Measurements from ENCODE around the gene NSUN4.

NSUN4 gene

DNA sequence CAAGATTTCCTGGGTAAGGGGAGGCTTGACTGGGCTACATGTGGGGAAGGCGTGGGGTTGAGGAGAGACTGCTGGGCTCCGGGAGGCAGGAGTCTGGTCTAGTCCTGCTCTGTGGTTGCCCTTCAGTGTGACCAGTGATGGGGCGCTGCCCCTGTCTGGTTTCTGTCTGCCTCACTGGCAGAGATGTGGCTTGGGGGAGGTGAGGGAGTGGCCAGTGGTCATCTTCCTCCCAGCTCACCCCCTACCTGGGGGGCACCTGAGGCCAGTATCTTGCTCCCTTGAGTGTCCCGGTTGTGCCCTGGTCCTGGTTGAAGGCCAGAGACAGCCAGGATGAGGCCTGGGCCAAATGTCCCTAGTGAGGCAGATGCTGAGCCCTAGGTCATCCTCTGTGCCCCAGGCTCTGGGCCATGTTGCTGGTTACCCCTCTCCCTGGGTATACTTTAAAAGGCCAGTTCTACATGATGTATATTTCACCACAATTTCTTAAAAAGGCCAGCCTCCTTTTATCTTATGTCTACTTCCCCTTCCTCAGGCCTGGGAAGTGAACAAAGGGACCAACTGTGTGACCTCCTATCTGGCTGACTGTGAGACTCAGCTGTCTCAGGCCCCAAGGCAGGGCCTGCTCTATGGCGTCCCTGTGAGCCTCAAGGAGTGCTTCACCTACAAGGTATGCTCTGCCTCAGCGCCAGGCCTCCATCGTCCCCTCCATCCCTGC lies 64.0 kb downstream of the NSUN4 start:
- Histone ChIP-seq H3K27ac (ENCODE audit: low read depth, low read length, poor library complexity, severe bottlenecking) (no peak overlapping the region), H3K9me3 (ENCODE audit: low read length) (no peaks in the 10 kb centered on the region), H4K20me1 (ENCODE audit: insufficient read depth, low read length) (no peaks in the 10 kb centered on the region), H3K9ac (ENCODE audit: low read length) (no peak overlapping the region), H3K27me3 (ENCODE audit: insufficient read depth, low read length) (no peaks in the 10 kb centered on the region), H3F3A (ENCODE audit: insufficient read depth, low read length) (no peaks in the 10 kb centered on the region), H3K4me1 (ENCODE audit: insufficient read depth, low read length, severe bottlenecking) (no peaks in the 10 kb centered on the region), H3K4me3 (ENCODE audit: low read depth, low read length, poor library complexity, severe bottlenecking) (no peak overlapping the region), H3K36me3 (ENCODE audit: insufficient read depth, low read length) (no peaks in the 10 kb centered on the region), H3K9me2 (ENCODE audit: low read depth, low read length) (no peaks in the 10 kb centered on the region), H3K4me2 (ENCODE audit: low read length) (no peak overlapping the region), H3K79me2 (ENCODE audit: insufficient read depth, low read length) (no peaks in the 10 kb centered on the region), H2AFZ (ENCODE audit: low read length) (no peak overlapping the region)
- TF ChIP-seq CTCF (IDR thresholded peaks at IDR 0.05; ENCODE audit: low read length) (no peak), EZH2 (IDR thresholded peaks at IDR 0.05; ENCODE audit: borderline replicate concordance, low read length) (no peak)

- Histone ChIP-seq H3K79me2 (ENCODE audit: insufficient read depth, low read length) (no peaks in the 10 kb centered on the region), H3K4me1 (ENCODE audit: insufficient read depth, low read length, severe bottlenecking) (no peaks in the 10 kb centered on the region), H2AFZ (ENCODE audit: low read length) (no peak overlapping the region), H4K20me1 (ENCODE audit: insufficient read depth, low read length) (no peaks in the 10 kb centered on the region), H3K9me3 (ENCODE audit: low read length) (no peaks in the 10 kb centered on the region), H3K4me2 (ENCODE audit: low read length) (no peak overlapping the region), H3K4me3 (ENCODE audit: low read depth, low read length, poor library complexity, severe bottlenecking) (no peak overlapping the region), H3K36me3 (ENCODE audit: insufficient read depth, low read length) (no peaks in the 10 kb centered on the region), H3K27me3 (ENCODE audit: insufficient read depth, low read length) (no peaks in the 10 kb centered on the region), H3K9ac (ENCODE audit: low read length) (no peak overlapping the region), H3K27ac (ENCODE audit: low read depth, low read length, poor library complexity, severe bottlenecking) (no peak overlapping the region), H3F3A (ENCODE audit: insufficient read depth, low read length) (no peaks in the 10 kb centered on the region), H3K9me2 (ENCODE audit: low read depth, low read length) (no peaks in the 10 kb centered on the region)
- TF ChIP-seq CTCF (IDR thresholded peaks at IDR 0.05; ENCODE audit: low read length), result no peak
Measured at GRCh38 chr1:46405197-46405555, 64.6 kb downstream of the NSUN4 start.

- Histone ChIP-seq H3K9me2 (ENCODE audit: low read depth, low read length) (no peaks in the 10 kb centered on the region), H3K4me2 (ENCODE audit: low read length) (no peak overlapping the region), H3K9ac (ENCODE audit: low read length) (no peak overlapping the region)
Measured at GRCh38 chr1:46405724-46406123, 65.1 kb downstream of the NSUN4 start.

More at GRCh38 chr1:46405724-46406123, 65.1 kb downstream of the NSUN4 start:
- no peaks in the 10 kb centered on the region for H3K4me1 ChIP-seq (ENCODE audit: insufficient read depth, low read length, severe bottlenecking)
- no peaks in the 10 kb centered on the region for H3F3A ChIP-seq (ENCODE audit: insufficient read depth, low read length)
- no peak overlapping the region for H2AFZ ChIP-seq (ENCODE audit: low read length)
- no peaks in the 10 kb centered on the region; the same call in 1 of the 2 replicates for H3K36me3 ChIP-seq (ENCODE audit: insufficient read depth, low read length)
- H3K4me3 ChIP-seq (ENCODE audit: low read depth, low read length, poor library complexity, severe bottlenecking), result no peak overlapping the region
- H3K9me3 ChIP-seq (ENCODE audit: low read length), result no peaks in the 10 kb centered on the region
- no peaks in the 10 kb centered on the region for H3K27me3 ChIP-seq (ENCODE audit: insufficient read depth, low read length)
- no peak for TF ChIP-seq EZH2 (IDR thresholded peaks at IDR 0.05; ENCODE audit: borderline replicate concordance, low read length)
- TF ChIP-seq CTCF (IDR thresholded peaks at IDR 0.05; ENCODE audit: low read length), result no peak
- H3K79me2 ChIP-seq (ENCODE audit: insufficient read depth, low read length), result no peaks in the 10 kb centered on the region
- H4K20me1 ChIP-seq (ENCODE audit: insufficient read depth, low read length), result no peaks in the 10 kb centered on the region
- H3K27ac ChIP-seq (ENCODE audit: low read depth, low read length, poor library complexity, severe bottlenecking), result no peak overlapping the region

All from OCI-LY1 (cell line).